Neural cell (in vitro differentiated cells): ENCODE measurements around the gene KCNA2.

Source experiments
- EP300 ChIP-seq: fragments of 450-650 bp; conservative IDR thresholded peaks from 2 replicates; pipeline ENCODE4 v1.6.1; 2014; ENCODE audit warnings: antibody characterized with exemption, mild to moderate bottlenecking, moderate library complexity; ENCODE audit not compliant: poor library complexity, severe bottlenecking
- EZH2 ChIP-seq: fragments of 200-600, 300-800 bp; shearing (Covaris generic), sonication (generic); IDR thresholded peaks from 2 replicates; pipeline ENCODE4 v1.6.1; 2014; ENCODE audit warnings: antibody characterized with exemption, low read length, borderline replicate concordance, mild to moderate bottlenecking; ENCODE audit not compliant: insufficient read depth, poor library complexity, severe bottlenecking
- TF ChIP-seq, protein P1 (sequence below): fragments of 450-650 bp; IDR thresholded peaks from 2 replicates; pipeline ENCODE4 v1.5.1; 2014; ENCODE audit warnings: antibody characterized with exemption, mild to moderate bottlenecking, moderate library complexity; ENCODE audit not compliant: poor library complexity, severe bottlenecking

DNA sequence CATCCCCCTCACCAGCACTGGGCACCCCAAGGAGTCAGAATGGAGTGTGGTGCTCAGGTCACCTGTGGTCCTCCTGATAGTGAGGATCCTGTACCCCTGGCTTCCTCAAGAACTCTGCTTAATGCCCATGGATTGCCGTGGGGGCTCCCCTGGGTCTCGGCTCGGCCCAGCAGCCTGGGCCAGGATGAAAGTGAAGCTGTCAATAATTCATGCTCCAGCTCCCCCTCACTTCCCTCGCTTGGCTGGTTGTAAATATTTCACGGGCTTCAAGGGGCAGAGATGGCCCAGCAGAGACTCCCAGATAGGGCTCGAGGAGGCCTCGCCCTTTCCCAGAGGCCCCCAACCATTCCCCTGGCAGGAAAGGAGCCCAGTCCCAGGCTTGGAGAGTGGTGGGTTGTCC lies 44.6 kb downstream of the KCNA2 start:
- TF ChIP-seq EZH2 (no peak), EP300 (no peak)
- TF ChIP-seq, protein P1, sequence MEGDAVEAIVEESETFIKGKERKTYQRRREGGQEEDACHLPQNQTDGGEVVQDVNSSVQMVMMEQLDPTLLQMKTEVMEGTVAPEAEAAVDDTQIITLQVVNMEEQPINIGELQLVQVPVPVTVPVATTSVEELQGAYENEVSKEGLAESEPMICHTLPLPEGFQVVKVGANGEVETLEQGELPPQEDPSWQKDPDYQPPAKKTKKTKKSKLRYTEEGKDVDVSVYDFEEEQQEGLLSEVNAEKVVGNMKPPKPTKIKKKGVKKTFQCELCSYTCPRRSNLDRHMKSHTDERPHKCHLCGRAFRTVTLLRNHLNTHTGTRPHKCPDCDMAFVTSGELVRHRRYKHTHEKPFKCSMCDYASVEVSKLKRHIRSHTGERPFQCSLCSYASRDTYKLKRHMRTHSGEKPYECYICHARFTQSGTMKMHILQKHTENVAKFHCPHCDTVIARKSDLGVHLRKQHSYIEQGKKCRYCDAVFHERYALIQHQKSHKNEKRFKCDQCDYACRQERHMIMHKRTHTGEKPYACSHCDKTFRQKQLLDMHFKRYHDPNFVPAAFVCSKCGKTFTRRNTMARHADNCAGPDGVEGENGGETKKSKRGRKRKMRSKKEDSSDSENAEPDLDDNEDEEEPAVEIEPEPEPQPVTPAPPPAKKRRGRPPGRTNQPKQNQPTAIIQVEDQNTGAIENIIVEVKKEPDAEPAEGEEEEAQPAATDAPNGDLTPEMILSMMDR: no peak
